DOHH2 (cell line): Measurements from ENCODE around the gene CATSPERE.

Experiments
- CTCF ChIP-seq: fragments of 200-600 bp; sonication (generic); IDR thresholded peaks from one replicate; pipeline ENCODE4 v1.5.1; 2014; ENCODE audit warnings: antibody characterized with exemption, mild to moderate bottlenecking, low read depth, low read length; ENCODE audit not compliant: poor library complexity, severe bottlenecking
- EZH2phosphoT487 ChIP-seq: fragments of 200-600 bp; sonication (generic); IDR thresholded peaks from 2 replicates; pipeline ENCODE4 v1.6.1; 2017; ENCODE audit warnings: borderline replicate concordance, mild to moderate bottlenecking, antibody characterized with exemption, low read length, moderate library complexity, mixed read lengths

DNA sequence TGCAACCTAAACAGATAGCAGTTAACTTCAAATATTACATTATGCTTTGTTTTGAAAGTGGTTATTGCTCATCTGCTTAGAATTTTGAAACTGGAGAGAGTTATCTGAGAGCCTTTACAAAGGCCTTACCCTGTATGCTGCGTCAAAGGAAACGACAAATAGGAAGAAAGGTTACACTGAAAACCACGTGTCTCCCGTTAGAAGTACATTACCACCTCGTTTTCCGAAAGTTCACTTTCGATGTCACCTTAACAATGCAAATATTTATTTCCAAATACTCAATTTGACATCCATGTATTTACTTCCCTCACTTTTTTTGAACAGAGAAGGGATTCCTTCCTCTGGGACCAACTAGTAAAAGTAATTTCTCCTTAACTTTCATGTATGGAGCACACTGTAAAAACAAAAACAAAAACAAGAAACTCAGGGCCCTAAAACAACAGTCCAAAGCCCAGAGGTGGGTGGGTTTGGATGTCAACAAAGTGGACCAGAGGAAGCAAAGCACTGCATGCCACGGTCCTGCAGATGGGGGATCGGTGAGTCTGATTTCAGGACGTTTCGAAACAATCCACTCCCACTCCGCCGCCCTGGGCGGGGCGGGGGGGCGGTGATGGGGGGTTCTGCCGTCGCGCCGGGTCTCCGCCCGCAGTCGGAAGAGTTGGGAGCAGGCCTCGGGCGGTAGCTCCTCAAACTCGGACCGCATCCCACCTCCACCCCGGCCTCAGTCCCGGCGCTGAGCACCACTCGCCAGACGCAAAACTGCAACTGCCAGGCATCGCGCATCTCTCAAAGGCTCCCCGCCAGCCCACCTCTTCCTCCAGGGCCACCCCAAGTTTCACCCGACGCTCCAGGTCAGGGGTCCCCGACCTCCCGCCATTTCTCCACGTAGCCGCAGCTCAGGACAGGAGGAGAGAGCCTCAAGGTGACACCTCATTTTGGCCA, 10.2 kb upstream of the CATSPERE start:
- TF ChIP-seq CTCF, result no peak
- no peak for TF ChIP-seq EZH2phosphoT487
